Upper lobe of right lung (tissue), 1 donor: ENCODE measurements around the gene TMEM88. TPM values are rescaled to one million over a fixed set of nuclear protein-coding genes. Genes with fewer than 3 reads are reported as not detected.

ENCODE experiments used
- ATAC-seq: fragments of 200-7000 bp; cut with Tn5 transposase; one replicate; pipeline ENCODE4 v1.9.1; 2020; ENCODE audit warnings: mild to moderate bottlenecking, moderate library complexity
- DNase-seq: peaks from one replicate; pipeline ENCODE4 v3.0.0-alpha.2; 2020
- H3K27ac ChIP-seq: fragments of 200-600 bp; one replicate; pipeline ENCODE4 v1.8.0; 2022
- H3K27me3 ChIP-seq: fragments of 200-600 bp; one replicate; pipeline ENCODE4 v1.8.0; 2022; ENCODE audit warnings: mild to moderate bottlenecking
- H3K36me3 ChIP-seq: fragments of 200-600 bp; one replicate; pipeline ENCODE4 v1.8.0; 2022
- H3K4me1 ChIP-seq: fragments of 200-600 bp; one replicate; pipeline ENCODE4 v1.8.0; 2022
- H3K4me3 ChIP-seq: fragments of 200-600 bp; one replicate; pipeline ENCODE4 v1.8.0; 2022; ENCODE audit warnings: mild to moderate bottlenecking
- H3K9me3 ChIP-seq: fragments of 200-600 bp; one replicate; pipeline ENCODE4 v1.8.0; 2022
- intact Hi-C: fragments of 100-400 bp; cut with DNase I; formaldehyde crosslinking; loops from one replicate; pipeline ENCODE4 v1.11.0; 2022
- total RNA-seq: library from RNA; stranded (reverse); fragmentation: NEBNext Ultra II Directional; extraction: Animal tissue kit (Norgen Biotek cat#: 25700); gene quantifications from one replicate; pipeline ENCODE4 v1.2.1, GENCODE V29; 2021
- TF ChIP-seq, protein P1 (sequence below): fragments of 200-600 bp; IDR thresholded peaks from one replicate; pipeline ENCODE4 v1.8.0; 2022; ENCODE audit warnings: antibody characterized with exemption
- donor health status: DM: no; HTN: yes; CAD: no; lungs with severe emphysema.

The TMEM88 gene
- total RNA-seq, 1 donor from 2014 or later: 10.7 TPM

DNA sequence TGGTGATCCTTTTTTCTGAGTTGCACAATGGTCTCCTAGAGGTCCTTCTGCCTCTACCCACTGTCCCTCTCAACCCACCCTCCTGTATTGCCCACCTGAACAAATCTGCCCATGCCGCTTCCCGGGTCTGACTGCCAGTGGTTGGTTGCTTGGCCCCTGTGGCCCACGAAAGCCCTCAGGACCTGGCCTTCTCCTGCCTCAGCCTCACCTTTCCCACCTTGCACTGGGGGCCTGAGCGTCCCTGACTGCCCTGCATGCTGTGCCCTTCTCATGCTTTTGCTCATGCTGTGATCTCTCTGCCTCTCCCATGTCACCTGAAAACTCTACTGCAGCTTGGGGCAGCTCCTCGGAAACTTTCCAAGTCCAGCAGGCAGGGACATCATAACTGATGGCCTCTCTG is 34.6 kb upstream of the TMEM88 start:
- Histone ChIP-seq H3K4me3 (no peak overlapping the region), H3K27me3 (no peaks in the 10 kb centered on the region), H3K36me3 (no peaks in the 10 kb centered on the region), H3K27ac (no peak overlapping the region), H3K4me1 (no peaks in the 10 kb centered on the region), H3K9me3 (no peaks in the 10 kb centered on the region)
- DNase-seq (no peak), ATAC-seq (no peak)
- intact Hi-C loops: no loop called here
- TF ChIP-seq, protein P1, sequence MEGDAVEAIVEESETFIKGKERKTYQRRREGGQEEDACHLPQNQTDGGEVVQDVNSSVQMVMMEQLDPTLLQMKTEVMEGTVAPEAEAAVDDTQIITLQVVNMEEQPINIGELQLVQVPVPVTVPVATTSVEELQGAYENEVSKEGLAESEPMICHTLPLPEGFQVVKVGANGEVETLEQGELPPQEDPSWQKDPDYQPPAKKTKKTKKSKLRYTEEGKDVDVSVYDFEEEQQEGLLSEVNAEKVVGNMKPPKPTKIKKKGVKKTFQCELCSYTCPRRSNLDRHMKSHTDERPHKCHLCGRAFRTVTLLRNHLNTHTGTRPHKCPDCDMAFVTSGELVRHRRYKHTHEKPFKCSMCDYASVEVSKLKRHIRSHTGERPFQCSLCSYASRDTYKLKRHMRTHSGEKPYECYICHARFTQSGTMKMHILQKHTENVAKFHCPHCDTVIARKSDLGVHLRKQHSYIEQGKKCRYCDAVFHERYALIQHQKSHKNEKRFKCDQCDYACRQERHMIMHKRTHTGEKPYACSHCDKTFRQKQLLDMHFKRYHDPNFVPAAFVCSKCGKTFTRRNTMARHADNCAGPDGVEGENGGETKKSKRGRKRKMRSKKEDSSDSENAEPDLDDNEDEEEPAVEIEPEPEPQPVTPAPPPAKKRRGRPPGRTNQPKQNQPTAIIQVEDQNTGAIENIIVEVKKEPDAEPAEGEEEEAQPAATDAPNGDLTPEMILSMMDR: no peak

DNA sequence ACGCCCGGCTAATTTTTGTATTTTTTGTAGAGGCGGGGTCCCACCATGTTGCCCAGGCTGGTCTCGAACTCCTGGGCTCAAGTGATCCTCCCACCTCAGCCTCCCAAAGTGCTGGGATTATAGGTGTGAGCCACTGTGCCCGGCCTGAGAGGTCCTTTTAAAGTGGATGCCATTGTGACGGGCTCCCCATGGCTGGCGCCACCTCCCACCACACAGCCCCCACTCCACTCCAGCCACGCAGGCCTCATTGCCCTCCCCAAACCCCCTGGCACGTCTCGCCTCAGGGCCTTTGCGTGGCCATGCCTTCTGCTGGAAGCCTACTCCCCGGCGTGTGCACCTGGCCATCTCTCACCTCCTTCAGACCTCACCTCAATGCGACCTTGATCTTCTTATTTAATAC is 32.7 kb upstream of the TMEM88 start:
- no peak overlapping the region for H3K27ac ChIP-seq
- H3K9me3 ChIP-seq: no peaks in the 10 kb centered on the region
- H3K36me3 ChIP-seq: no peaks in the 10 kb centered on the region
- H3K27me3 ChIP-seq: no peaks in the 10 kb centered on the region
- H3K4me1 ChIP-seq: no peaks in the 10 kb centered on the region
- TF ChIP-seq, protein P1: no peak
- DNase-seq: no peak
- intact Hi-C loops: no loop called here
- ATAC-seq: no peak
- no peak overlapping the region for H3K4me3 ChIP-seq

DNA sequence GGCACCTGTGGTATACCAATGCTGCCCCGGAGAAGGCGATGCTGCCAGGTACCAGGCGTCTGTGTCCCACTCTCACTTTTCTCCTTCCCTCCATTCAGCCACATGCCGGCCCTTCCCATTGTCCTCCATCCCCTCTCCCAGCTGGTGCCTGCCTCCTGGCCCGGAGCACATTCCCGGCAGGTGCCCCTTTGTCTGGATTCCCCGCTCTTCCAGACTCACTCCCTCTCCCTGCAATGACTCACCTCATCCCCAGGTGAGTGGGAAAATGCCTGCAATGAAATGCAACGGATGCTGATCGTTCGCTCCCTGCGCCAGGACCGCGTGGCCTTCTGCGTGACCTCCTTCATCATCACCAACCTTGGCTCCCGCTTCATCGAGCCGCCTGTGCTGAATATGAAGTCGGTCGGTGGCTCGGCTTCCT is 31.3 kb upstream of the TMEM88 start:
- Histone ChIP-seq H3K4me1 (no peaks in the 10 kb centered on the region), H3K27me3 (no peaks in the 10 kb centered on the region), H3K9me3 (no peaks in the 10 kb centered on the region), H3K36me3 (no peaks in the 10 kb centered on the region), H3K27ac (no peak overlapping the region), H3K4me3 (no peak overlapping the region)
- DNase-seq (no peak), ATAC-seq (no peak)
- intact Hi-C loops: no loop called here
- TF ChIP-seq, protein P1: no peak

DNA sequence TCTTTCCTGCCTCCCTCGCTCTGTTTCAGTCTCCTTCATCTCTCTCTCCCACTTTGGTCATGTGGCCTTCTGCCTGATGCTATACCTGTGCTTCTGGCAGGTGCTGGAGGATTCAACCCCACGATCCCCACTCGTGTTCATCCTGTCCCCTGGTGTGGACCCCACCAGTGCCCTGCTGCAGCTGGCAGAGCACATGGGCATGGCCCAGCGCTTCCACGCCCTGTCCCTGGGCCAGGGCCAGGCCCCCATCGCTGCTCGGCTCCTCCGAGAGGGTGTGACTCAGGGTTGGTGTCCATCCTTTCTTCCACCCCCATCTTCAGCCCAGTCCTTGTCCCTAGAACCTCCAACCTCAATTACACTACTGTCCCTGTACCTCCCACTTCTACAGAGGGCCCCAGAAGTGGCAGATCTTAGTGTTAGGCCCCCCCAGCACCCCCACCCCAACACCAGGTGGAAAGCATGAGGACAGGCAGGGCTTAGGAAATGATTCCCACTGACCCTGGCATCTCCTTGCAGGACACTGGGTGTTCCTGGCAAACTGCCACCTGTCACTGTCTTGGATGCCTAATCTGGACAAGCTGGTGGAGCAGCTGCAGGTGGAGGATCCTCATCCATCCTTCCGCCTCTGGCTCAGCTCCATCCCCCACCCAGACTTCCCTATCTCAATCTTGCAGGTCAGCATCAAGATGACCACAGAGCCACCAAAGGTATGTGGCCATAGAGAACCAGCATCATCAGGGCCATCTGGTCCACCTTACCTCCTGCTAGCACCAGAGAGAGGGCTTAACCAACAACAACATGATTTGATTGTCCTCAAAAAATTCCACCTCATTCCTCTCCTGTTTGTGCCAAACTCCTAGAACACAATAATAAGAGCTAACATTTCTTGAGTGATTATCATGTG is 30.6 kb upstream of the TMEM88 start:
- TF ChIP-seq, protein P1: no peak
- ATAC-seq: no peak
- H3K4me1 ChIP-seq: no peaks in the 10 kb centered on the region
- H3K36me3 ChIP-seq: no peaks in the 10 kb centered on the region
- H3K9me3 ChIP-seq: no peaks in the 10 kb centered on the region
- H3K4me3 ChIP-seq: no peak overlapping the region
- H3K27ac ChIP-seq: no peak overlapping the region
- no peaks in the 10 kb centered on the region for H3K27me3 ChIP-seq
- intact Hi-C loops: no loop called here
- DNase-seq: no peak

DNA sequence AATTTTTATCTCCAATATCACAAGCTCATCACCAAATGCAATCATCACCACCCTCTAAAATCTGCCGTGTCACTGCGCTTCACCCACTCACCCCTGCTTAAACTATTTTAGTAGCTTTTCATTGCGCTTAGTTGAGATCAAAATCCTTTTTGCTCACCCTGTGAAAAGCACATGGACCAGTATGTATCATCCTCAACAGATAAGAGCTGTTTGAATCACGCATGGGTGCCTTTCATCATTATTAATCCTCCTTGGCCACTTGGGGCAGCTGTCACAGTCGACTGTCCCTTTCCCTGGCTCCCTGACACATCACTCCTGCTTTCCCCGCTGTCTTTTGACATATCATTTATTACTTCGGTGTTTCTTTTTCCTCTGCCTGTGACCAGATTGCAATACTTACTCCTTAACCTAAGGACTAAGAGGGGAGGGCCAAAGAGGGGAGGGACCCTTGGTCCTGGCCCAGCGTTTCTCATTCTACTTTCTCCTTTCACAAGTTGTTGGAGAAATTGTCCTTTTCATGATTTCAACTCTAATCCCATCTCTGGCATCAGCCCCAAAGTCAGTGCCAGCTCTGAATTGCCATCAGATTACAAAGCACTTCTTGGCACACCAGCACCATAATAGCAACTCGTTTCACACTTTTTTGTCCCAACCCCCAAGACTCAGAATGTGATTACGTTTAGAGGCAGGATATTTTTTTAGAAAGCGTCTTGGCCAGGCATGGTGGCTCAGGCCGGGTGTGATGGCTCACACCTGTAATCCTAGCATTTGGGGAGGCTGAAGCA is 29.5 kb upstream of the TMEM88 start:
- no peaks in the 10 kb centered on the region for H3K9me3 ChIP-seq
- intact Hi-C loops: no loop called here
- H3K27me3 ChIP-seq: no peaks in the 10 kb centered on the region
- TF ChIP-seq, protein P1: peak; percentile 9
- H3K36me3 ChIP-seq: no peaks in the 10 kb centered on the region
- H3K27ac ChIP-seq: no peak overlapping the region
- no peaks in the 10 kb centered on the region for H3K4me1 ChIP-seq
- ATAC-seq (no peak), DNase-seq (no peak)
- H3K4me3 ChIP-seq: no peak overlapping the region
